NOMO-1 (cell line): Measurements from ENCODE around the gene MYO5B.
"Not testable (repeated sequence)": the region's sequence is repeated elsewhere in the genome, so short reads cannot be mapped to it uniquely, and the experiment has no call there.

Source experiments
- DNase-seq, 2 experiments: peaks; one replicate each; lab custom pipeline; 2025; ENCODE audit not compliant: unreplicated experiment in 2 of 2; lab: John Stamatoyannopoulos, UW

MYO5B gene

DNA sequence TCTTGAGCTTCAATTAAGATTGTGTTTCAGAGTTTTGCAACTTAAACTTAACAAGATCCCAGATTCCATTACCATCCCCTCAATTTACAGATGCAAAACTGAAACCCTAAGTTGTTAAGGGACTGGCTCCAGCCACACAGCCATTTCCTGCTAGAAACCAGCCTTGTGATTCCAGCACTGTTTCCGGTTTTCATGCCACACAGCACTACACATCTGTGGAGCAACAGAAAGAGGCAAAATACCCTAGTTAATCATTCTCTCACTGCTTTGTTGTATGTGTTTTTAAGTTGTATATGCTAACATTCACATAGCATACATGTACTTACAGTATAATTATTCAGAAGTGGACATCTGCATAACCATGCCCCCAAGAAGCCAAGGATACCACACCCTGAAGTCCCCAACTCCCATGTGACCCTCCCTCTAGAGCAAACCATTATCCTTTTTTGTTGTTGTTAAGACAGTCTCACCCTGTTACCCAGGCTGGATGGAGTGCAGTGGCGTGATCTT lies 87.4 kb downstream of the MYO5B start:
- DNase-seq = no peak

- DNase-seq = no peak
Measured at GRCh38 chr18:50105027-50105426, 89.9 kb downstream of the MYO5B start.

- DNase-seq = no peak
Measured at GRCh38 chr18:50104421-50104820, 90.5 kb downstream of the MYO5B start.

DNA sequence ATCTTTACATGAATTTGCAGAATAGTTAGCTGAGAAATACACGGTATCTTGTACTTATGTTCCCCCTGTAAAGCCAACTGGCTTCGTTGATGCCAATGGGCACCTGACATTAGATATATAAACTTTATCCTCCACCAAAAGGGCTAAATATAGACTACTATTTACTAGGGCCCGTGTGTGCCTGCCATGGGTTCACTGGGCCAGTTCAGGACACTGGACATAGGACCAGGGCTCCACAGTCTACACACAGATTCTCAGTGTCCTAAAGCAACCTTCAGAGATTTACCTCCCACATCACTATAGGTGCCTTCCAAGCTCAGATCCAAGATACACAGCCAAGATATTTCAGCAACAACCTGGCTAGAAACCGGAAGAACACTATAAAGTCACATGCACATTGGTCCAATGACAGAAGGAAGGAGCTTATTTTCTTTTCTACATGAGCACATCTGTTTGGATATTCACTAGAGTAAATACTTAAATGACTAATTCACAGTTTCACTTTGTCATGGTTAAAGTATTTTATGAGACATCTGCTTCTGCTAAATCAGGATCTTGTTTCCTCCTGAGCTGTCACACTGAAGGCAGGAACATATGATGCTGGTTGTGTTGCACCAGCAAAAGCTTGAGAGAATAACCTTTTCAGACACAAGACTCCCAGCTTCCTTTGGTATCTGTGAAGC lies 95.1 kb downstream of the MYO5B start:
- no peak for DNase-seq

- no peak for DNase-seq
Measured at GRCh38 chr18:50097702-50098101, 97.2 kb downstream of the MYO5B start.

DNA sequence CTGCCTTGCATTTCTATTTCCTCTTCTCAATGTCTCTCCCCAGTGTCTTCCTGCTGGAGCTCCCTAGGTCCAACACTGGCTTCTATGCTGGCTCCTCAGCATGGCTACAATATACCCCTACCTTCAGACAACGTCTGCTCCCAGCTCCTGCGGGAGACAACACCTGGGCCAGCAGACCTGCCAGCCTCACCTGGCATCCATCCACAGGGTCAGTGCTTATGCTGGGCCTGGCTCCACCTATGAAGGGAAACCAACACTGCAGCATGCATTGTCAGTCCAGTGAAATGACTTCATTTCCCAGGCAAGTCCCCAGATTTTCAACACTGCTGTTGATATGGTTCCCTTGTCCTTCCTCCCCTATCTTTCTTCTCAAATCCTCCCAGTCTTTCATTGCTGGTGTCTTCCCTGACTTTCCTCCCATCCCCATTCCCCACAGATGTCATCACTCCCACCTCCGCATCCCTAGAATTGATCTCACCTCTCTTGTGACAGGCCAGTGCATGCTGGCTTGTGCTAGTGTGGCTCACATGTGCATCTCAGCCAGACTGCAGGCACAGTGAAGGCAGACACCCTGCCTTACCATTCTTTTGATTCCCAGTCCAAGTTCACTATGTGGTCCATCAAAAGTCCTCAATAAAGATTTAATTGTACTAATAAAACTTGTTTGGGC lies 98.0 kb downstream of the MYO5B start:
- no peak for DNase-seq

DNA sequence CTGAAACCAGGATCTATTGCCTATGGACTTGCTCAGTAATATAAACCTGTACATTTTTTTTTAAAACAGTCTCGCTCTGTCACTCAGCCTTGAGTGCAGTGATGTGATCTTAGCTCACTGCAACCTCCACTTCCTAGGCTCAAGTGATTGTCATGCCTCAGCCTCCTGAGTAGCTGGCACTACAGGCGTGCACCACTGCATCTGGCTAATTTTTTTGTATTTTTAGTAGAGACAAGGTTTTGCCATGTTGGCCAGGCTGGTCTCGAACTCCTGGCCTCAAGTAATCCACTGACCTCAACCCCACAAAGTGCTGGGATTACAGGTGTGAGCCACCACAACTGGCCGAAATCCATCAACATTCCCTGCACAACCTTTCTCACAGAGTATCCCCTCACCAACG lies 100.2 kb downstream of the MYO5B start:
- not testable (repeated sequence) for DNase-seq

DNA sequence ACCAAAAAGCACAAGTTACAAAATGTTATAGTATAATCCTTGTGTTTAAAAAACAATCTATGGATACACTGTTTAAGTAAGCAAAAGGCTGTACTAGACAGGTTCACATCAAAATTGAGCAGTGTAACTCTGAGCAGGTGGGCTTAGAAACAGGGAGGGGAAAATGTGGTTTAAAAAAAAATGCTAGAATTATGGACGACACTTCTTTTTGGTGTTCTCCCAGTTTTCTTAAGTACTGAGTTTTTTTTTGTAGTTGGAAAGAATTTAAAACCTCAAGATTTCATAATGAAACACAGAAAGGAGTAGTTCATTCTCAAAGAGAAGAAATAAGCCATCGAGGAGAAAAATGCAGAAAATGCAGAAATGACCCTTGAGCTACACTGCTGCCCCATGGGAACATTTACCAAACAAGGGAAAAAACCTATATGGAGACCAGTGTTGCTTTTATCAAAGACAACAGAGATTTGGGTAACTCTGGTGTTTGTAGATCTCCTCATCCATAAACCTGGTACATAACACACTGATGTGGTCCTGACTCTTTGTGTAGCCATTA lies 100.7 kb downstream of the MYO5B start:
- no peak for DNase-seq

DNA sequence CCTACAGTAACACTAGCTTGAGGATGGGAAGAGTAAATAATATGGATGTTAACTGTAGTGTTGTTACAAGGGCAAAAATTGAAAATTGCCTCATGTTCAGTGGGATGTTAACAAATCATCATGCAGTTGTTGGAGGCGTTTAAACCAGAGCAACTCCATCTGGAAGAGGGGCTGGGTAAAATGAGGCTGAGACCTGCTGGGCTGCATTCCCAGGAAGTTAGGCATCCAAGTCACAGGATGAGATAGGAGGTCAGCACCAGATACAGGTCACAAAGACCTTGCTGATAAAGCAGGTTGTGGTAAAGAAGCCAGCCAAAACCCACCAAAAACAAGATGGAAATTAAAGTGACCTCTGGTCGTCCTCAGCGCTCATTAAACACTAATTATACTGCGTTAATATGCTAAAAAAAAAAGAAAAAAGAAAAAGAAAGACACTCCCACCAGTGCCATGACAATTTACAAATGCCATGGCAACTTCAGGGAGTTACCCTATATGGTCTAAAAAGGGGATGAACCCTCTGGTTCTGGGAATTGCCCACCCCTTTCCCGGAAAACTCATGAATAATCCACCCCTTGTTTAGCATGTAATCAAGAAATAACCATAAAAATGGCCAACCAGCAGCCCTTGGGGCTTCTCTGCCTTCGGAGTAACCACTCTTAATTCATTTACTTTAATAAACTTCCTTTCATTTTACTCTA lies 101.4 kb downstream of the MYO5B start:
- no peak for DNase-seq

DNA sequence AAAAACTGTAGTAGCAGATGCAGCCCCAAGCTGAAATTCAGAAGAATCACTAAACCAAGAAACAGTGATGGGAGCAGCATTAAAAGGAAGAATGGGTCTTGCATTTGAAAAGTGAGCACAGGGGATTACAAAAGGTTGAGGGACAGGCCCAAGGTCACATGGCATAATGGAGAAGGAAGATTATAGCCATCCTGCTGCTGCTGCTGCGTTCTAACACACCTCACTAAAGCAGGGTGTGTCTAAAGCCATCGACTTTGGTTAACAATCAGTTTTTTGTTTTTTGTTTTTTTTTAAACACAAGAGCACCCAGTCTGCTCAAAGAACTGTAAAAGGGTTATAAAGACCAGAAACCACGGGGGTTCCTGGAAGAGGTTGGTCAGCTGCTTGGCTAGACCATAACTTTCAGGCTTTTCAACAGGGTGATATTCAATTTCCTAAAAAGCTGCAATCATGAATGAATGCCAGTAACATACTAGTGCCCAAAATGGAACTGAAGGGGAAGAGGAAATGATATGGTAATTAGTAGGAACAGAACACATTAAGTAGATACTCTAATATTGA lies 102.6 kb downstream of the MYO5B start:
- DNase-seq = no peak

- no peak for DNase-seq
Measured at GRCh38 chr18:50091509-50092244, 103.3 kb downstream of the MYO5B start.

DNA sequence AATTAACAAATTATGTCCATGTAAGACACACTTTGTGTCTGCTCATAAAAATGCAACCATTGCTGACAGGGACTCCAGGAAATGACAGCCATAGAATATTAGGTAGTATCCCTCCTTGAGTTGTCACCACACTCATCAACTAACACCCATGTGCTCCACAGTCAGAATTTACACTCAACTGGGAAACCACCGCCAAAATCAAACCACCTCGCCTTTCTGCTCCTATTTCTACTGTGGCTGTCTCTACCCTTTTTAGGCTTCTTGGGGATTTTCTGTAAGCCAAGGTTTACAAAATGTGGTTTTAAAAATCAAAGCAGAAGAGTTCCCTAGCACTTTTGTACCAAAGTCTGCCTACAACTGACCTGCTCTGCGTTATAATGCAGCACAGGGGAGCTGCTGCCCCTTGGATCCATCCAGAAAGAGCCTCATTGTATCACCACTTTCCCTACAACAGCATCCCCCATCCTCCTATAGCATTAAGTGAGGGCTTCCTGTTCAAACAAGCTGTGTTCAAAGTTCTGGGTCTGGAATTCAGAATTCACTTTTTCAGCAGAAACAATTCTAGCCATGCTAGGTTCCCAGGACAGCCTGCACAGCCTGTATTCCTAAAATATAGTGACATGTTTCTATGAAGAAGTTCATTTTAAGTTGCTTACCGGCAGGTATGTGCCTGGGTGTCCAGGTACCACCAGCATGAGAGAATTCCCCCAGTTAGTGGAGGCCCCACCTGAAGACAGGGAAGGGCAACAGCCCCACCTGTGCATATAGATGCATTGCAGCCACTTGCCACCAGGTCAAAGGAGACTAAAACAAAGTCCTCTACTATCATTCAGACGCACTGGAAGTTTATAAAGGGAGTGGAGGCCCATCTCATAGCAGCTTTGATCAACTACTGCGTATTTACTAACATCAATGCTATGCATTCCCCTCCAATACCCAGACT lies 104.3 kb downstream of the MYO5B start:
- no peak for DNase-seq

DNA sequence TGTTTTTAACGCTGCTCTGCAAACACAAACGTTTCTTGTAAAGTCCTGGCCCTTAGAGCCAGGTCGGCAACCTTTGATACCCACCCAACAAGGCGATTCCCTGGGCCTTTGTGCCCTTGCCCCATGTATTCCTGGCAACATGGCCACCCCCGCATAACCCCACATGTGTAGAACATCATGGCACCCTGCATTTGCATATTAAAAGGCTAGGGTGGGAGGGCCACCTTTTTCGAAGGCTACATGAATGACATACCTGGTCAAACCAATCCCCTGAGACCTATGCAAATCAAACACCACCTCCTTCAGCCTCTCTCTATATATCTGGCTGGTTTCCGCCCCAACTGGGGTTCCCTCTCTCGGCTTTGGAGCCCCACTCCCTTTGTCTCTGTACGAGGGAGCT lies 105.2 kb downstream of the MYO5B start:
- no peak for DNase-seq

GRCh38 chr18:50083708-50084107 lies 111.2 kb downstream of the MYO5B start:
- DNase-seq = no peak

DNA sequence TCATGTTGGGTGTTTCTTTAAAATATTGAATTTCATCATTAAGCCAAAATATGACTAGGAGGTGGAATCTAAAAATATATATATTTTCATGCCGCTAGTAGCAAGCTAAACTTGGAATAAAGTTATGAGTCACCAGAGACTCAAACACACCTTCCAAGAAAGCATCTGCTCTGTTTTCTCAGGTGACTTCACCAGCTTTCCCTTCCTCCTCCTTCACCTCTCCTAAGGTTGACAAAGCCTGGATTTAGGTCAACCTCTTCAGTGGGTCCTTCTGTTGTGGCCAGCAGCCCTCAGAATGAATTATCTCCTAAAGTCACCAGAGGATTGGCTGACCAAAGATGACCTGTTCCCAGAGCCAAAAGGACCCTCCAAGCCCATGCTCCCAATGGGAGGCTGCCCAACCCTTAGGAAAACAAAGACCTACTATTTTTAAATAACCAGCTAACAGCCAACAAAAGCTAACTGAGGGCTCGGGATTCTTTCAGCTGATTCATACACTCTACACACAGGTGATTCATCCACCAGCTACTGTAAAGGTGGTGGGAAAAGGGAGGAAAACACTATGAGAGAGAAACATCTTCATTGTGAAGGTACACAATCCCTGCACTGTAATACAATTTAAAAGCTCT lies 113.9 kb downstream of the MYO5B start:
- DNase-seq = no peak

- DNase-seq = no peak
Measured at GRCh38 chr18:50080316-50080715, 114.6 kb downstream of the MYO5B start.

DNA sequence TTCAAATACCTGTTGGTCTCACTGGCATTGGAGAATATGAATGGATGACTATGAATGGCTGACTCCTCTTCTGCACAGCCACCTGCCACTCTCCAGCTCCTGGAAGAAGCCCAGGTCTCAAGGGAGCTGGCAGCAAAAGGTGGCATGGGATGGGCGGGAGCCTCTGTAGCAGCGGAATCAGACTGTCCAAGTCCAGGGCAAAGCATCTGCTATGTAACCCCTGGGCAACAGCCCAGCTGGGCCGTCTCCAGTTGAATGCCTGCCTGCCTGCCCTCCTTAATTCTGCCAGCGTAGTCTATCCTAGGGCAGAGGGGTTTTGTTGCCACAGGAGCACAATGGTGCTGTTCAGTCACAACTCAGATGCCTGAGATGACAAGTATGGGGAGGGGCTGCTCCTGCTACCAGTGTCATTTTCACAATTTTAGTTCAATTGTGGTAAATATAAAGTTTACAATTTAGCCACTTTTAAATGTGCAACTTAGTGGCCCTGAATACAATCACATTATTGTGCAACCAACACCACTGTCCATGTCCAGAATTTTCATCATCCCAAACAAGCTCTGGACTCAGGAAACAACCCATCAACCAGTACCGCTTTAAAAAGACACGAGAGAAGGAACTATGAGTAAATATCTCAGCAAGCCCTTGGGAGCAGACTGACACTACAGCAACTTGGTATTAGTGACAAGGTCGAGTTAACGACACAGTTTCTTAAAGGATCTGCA lies 115.2 kb downstream of the MYO5B start:
- no peak for DNase-seq

DNA sequence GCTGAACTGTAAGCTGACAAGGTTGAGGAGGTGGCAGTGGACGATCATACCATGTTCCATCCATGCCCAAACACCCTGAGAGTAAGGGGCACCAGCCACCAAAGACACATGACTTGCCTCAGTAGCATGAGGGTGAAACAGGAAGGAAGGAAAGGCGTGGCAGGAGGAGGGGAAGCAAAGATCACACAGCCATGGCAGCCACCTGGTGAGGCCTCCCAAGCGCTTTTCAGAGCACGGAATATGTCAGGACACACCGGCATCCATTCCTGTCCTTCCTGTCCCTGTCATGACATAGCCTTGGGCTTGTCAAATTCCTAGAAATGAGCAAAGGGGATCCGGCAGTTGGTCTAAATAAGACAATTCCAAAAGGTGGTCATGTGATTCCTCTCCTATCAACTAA lies 118.7 kb downstream of the MYO5B start:
- DNase-seq = no peak
